ENCODE results near the gene PRIMA1. TPM values are rescaled to one million over a fixed set of nuclear protein-coding genes. Genes with fewer than 3 reads are reported as not detected.

The PRIMA1 gene
- total and polyA plus RNA-seq, 3 donors from 2014 or later, result 2.1 to 7.3 (median 3.4) TPM

DNA sequence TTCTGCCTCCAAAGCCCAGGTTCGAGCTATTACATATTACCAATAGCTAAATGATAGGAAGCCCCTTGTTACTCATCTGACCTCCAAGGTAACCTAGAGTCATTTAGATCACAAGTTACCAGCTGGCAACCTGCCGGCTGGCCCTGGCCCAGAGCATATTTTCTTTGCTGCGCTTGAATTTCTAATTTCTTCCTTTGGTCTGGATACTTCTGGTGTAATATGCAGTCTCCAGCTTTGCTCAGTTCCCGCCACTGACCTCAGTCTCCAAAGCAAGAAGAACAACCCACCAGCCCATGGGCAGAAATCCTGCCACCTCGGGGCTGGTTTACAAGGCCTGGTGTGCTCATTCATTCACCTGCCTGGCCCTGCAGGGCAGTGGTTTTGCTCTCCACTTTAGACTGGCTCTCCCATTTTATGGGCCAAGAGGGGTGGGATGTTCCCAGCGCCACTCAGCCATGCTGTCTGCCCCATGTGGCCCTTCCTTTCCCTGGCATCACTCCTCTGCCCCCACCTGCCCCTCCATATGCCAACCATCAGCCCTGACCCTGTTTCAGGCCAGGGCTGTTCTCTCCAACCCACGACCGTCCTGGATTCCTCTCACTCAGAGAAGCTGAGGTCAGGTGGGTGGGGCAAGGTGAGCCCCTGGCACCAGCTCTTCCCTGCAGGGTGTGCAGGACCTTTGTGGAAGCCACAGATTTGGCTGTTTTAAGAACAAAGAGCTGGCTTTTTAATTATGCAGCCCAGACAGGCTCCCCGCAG lies 76.0 kb downstream of the PRIMA1 start:
- H3K36me3 ChIP-seq (ENCODE audit: low read depth, missing control alignments), result no peaks in the 10 kb centered on the region
- intact Hi-C loops (cut with DNase I; ENCODE audit: low total_unique reads), result no loop called here
- TF ChIP-seq CTCF (IDR thresholded peaks at IDR 0.05), result no peak
- TF ChIP-seq POLR2A (IDR thresholded peaks at IDR 0.05), result no peak
- WGBS, 2 donors, result 80 to 81% methylated on average over 8 to 9 of the region's 9 CpGs
- no peaks in the 10 kb centered on the region for H3K4me1 ChIP-seq
- H3K4me3 ChIP-seq, result no peak overlapping the region
- no peaks in the 10 kb centered on the region for H3K9me3 ChIP-seq
- H3K27me3 ChIP-seq, result no peaks in the 10 kb centered on the region
- no peak for DNase-seq
- H3K27ac ChIP-seq, result no peak overlapping the region

GRCh38 chr14:93709249-93709648 lies 79.0 kb downstream of the PRIMA1 start:
- H3K36me3 ChIP-seq (ENCODE audit: low read depth, missing control alignments), result no peaks in the 10 kb centered on the region
- H3K27ac ChIP-seq, result no peak overlapping the region
- TF ChIP-seq CTCF (IDR thresholded peaks at IDR 0.05) (no peak), POLR2A (IDR thresholded peaks at IDR 0.05) (no peak)
- 90 to 93% methylated on average over 4 of the region's 4 CpGs for WGBS, 2 donors
- H3K27me3 ChIP-seq, result no peaks in the 10 kb centered on the region
- no peaks in the 10 kb centered on the region for H3K9me3 ChIP-seq
- no peaks in the 10 kb centered on the region for H3K4me1 ChIP-seq
- no peak for DNase-seq
- no peak overlapping the region for H3K4me3 ChIP-seq
- intact Hi-C loops (cut with DNase I; ENCODE audit: low total_unique reads), result no loop called here

DNA sequence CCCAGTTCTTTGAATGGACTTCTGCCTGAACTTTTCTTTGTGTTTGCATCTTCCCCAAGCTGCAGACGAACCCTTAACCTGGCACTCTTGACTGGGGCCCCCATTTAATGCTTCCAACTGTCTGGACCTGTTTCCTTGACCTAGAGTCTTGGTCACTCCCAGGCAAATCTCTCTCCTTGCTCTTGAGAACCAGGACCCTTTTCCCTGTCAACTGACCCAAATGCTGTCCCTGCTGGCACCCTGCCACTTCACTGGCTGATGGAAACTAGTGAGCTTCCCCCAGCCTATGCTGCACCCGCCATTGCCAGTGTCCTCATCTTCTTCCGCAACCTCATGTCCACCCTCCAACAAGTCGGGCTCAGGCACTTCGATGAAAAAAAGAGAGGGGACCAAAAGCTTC lies 79.5 kb downstream of the PRIMA1 start:
- intact Hi-C loops (cut with DNase I; ENCODE audit: low total_unique reads), result no loop called here
- no peaks in the 10 kb centered on the region for H3K27me3 ChIP-seq
- H3K4me1 ChIP-seq, result no peaks in the 10 kb centered on the region
- no peak overlapping the region for H3K4me3 ChIP-seq
- 88 to 94% methylated on average over 5 of the region's 5 CpGs for WGBS, 2 donors
- no peaks in the 10 kb centered on the region for H3K36me3 ChIP-seq (ENCODE audit: low read depth, missing control alignments)
- no peaks in the 10 kb centered on the region for H3K9me3 ChIP-seq
- DNase-seq, result no peak
- H3K27ac ChIP-seq, result no peak overlapping the region
- TF ChIP-seq CTCF (IDR thresholded peaks at IDR 0.05) (no peak), POLR2A (IDR thresholded peaks at IDR 0.05) (no peak)

DNA sequence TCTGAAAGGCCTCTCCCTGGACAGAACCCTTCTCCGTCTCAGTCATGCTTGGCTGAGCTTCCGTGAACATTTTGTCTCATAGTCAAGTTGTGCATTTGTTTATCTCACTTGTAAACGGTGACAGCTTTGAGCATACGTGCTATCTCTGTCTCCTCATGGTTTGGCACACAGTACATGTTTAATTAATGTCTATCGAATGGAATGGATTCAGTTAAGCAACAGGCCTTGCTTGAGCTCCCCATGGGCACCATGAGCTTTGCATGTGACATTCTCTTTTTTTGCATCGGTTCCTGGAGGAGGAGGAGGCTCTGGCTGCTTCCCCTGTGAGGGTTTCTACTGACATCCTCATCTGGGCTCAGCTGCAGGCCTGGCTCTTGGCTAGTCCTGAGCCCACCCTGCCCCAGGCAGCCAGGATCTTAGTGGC lies 80.0 kb downstream of the PRIMA1 start:
- H3K36me3 ChIP-seq (ENCODE audit: low read depth, missing control alignments), result no peaks in the 10 kb centered on the region
- H3K9me3 ChIP-seq, result no peaks in the 10 kb centered on the region
- DNase-seq, result no peak
- H3K4me1 ChIP-seq, result no peaks in the 10 kb centered on the region
- no peaks in the 10 kb centered on the region for H3K27me3 ChIP-seq
- TF ChIP-seq POLR2A (IDR thresholded peaks at IDR 0.05) (no peak), CTCF (IDR thresholded peaks at IDR 0.05) (no peak)
- WGBS, 2 donors, result 61 to 66% methylated on average over 6 of the region's 6 CpGs
- H3K4me3 ChIP-seq, result no peak overlapping the region
- H3K27ac ChIP-seq, result no peak overlapping the region
- intact Hi-C loops (cut with DNase I; ENCODE audit: low total_unique reads), result no loop called here

GRCh38 chr14:93707475-93707874 lies 80.8 kb downstream of the PRIMA1 start:
- Histone ChIP-seq H3K27ac (no peak overlapping the region), H3K9me3 (no peaks in the 10 kb centered on the region), H3K27me3 (no peaks in the 10 kb centered on the region), H3K36me3 (ENCODE audit: low read depth, missing control alignments) (no peaks in the 10 kb centered on the region), H3K4me1 (no peaks in the 10 kb centered on the region), H3K4me3 (no peak overlapping the region)
- DNase-seq, result no peak
- WGBS, 2 donors, result 81 to 83% methylated on average over 3 of the region's 3 CpGs
- TF ChIP-seq CTCF (IDR thresholded peaks at IDR 0.05) (no peak), POLR2A (IDR thresholded peaks at IDR 0.05) (no peak)
- intact Hi-C loops (cut with DNase I; ENCODE audit: low total_unique reads), result no loop called here

All from testis (tissue), 3 donors.